RWPE1 (cell line): ENCODE data around the gene AKAP13.

Experiments
- CTCF ChIA-PET: fragments of 350-600 bp; sonication (Branson Sonifier 250); formaldehyde crosslinking; extraction: SDS; loops from one replicate; lab custom pipeline; 2021; lab: Yijun Ruan, JAX
- POLR2A ChIA-PET: fragments of 400-600 bp; formaldehyde crosslinking; extraction: SDS; loops from one replicate; lab custom pipeline; 2020; ENCODE audit warnings: antibody characterized with exemption; ENCODE audit not compliant: low non-redundant PET; lab: Yijun Ruan, JAX
- DNase-seq: peaks from one replicate; pipeline ENCODE4 v3.0.0; 2012; ENCODE audit warnings: low spot score
- H3K27ac ChIP-seq: fragments of 450-650 bp; 2 replicates; pipeline ENCODE4 v1.5.1; 2017
- TF ChIP-seq, protein P1 (sequence below): fragments of 450-650 bp; conservative IDR thresholded peaks from 2 replicates; pipeline ENCODE4 v1.5.1; 2017; ENCODE audit warnings: low read depth, mild to moderate bottlenecking

The AKAP13 gene

GRCh38 chr15:85539491-85539890 lies 159.1 kb downstream of the AKAP13 start:
- ChIA-PET POLR2A (no interaction called here), CTCF (no interaction called here)
- TF ChIP-seq, protein P1, sequence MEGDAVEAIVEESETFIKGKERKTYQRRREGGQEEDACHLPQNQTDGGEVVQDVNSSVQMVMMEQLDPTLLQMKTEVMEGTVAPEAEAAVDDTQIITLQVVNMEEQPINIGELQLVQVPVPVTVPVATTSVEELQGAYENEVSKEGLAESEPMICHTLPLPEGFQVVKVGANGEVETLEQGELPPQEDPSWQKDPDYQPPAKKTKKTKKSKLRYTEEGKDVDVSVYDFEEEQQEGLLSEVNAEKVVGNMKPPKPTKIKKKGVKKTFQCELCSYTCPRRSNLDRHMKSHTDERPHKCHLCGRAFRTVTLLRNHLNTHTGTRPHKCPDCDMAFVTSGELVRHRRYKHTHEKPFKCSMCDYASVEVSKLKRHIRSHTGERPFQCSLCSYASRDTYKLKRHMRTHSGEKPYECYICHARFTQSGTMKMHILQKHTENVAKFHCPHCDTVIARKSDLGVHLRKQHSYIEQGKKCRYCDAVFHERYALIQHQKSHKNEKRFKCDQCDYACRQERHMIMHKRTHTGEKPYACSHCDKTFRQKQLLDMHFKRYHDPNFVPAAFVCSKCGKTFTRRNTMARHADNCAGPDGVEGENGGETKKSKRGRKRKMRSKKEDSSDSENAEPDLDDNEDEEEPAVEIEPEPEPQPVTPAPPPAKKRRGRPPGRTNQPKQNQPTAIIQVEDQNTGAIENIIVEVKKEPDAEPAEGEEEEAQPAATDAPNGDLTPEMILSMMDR, result no peak
- H3K27ac ChIP-seq, result no peak overlapping the region
- DNase-seq, result no peak

DNA sequence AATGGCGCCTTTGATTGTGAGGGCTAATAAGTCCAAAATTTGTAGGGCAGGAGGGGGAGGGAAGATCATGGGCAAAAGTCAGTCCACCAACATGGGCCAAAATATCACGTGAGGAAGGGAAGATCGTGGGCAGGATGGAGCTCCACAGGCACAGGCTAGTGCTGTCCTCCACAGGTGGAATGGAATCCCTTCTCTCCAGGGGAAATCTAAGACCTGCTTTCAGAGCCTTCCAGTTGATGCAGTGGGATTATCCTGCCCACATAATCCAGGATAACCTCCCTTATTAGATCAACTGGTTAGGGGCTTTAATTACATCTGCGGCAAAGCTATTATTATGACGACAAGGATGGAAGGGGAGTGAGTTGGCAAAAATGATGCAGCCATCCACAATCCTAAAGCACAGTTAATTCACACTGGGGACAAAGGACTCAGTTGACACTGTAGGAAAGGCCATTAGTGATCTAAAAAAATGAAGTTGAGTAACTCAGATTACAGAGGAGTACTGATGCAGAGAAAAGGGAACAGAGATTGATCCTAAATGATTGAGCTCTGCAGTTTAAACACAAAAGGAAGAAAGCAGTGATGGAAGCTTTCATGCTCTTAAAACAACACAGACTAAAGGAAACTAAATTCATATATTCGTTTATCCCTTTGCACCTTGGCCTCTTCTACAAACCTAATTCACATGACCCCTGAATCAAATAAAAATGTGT lies 159.8 kb downstream of the AKAP13 start:
- H3K27ac ChIP-seq, result no peak overlapping the region

GRCh38 chr15:85541744-85542143 lies 161.3 kb downstream of the AKAP13 start:
- no peak for DNase-seq
- ChIA-PET POLR2A (no interaction called here), CTCF (no interaction called here)
- TF ChIP-seq, protein P1, result no peak
- no peak overlapping the region for H3K27ac ChIP-seq

More for the DNA sequence above, 159.8 kb downstream of the AKAP13 start:
- DNase-seq, result no peak
- POLR2A ChIA-PET, result no interaction called here
- CTCF ChIA-PET, result no interaction called here
- TF ChIP-seq, protein P1, result no peak

- no peak overlapping the region for H3K27ac ChIP-seq
- CTCF ChIA-PET, result interaction anchor here (0.5 kb wide), 1 partner anchor 14 kb away, joined by 4 read pairs; no protein-coding TSS in a partner anchor
These were observed 162.1 kb downstream of the AKAP13 start for GRCh38 chr15:85542488-85542887.

GRCh38 chr15:85542895-85543331 lies 162.5 kb downstream of the AKAP13 start:
- ChIA-PET POLR2A (no interaction called here), CTCF (interaction anchor here (0.5 kb wide), 1 partner anchor 15 kb away, joined by 4 read pairs; no protein-coding TSS in a partner anchor)
- DNase-seq, result no peak
- TF ChIP-seq, protein P1, result no peak
- H3K27ac ChIP-seq, result no peak overlapping the region

More at GRCh38 chr15:85542488-85542887, 162.1 kb downstream of the AKAP13 start:
- no peak for DNase-seq
- TF ChIP-seq, protein P1, result no peak
- POLR2A ChIA-PET, result no interaction called here

DNA sequence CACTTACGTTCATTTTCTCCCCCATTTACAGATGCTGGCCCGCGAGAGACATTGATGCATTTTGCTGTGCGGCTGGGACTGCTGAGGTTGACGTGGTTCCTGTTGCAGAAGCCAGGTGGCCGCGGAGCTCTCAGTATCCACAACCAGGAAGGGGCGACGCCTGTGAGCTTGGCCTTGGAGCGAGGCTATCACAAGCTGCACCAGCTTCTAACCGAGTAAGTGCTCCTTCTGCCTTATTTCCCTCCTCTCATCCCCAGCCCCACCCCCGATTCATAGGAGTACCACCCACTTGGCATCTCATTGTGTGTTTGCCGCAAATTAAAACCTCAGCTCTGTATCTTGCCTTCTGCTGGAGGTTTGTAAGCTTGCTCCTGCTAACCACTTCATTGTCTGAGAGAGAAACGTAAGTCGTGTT lies 163.3 kb downstream of the AKAP13 start:
- no peak for DNase-seq
- CTCF ChIA-PET, result interaction anchor here (0.6 to 0.7 kb wide), 2 partner anchors 12 to 165 kb away, joined by 4 read pairs; no protein-coding TSS in a partner anchor

More for the DNA sequence above, 163.3 kb downstream of the AKAP13 start:
- POLR2A ChIA-PET, result no interaction called here
- TF ChIP-seq, protein P1, result no peak
- H3K27ac ChIP-seq, result no peak overlapping the region
